CD14-positive monocyte (primary cell): ENCODE measurements around the gene SH2B3. TPM values are rescaled to one million over a fixed set of nuclear protein-coding genes. Genes with fewer than 3 reads are reported as not detected.

Source experiments
- DNase-seq, 3 donors: peaks; one replicate each; pipeline ENCODE4 v3.0.0-alpha.2; 2011 to 2022
- H2AFZ ChIP-seq: 2 replicates; pipeline ENCODE4 v1.6.0; 2012; ENCODE audit warnings: mild to moderate bottlenecking, low read depth, low read length, inconsistent platforms; ENCODE audit not compliant: insufficient read depth, poor library complexity, severe bottlenecking
- H3K27ac ChIP-seq, 2 donors: 1 replicate in 1 of 2; 2 replicates in 1 of 2; pipeline ENCODE4 v1.5.1; 2012 to 2013; ENCODE audit warnings: low read length in 2 of 2, control low read depth in 1 of 2, inconsistent platforms in 1 of 2, low read depth in 1 of 2, mild to moderate bottlenecking in 1 of 2
- H3K27me3 ChIP-seq, 2 donors: one replicate each; pipeline versions ENCODE4 v1.6.0 to v1.6.1; 2011 to 2013; ENCODE audit warnings: low read length in 2 of 2; ENCODE audit not compliant: control insufficient read depth in 2 of 2, insufficient read depth in 2 of 2
- H3K36me3 ChIP-seq, 2 donors: replicated peaks in 1 of 2; 1 replicate in 1 of 2; 2 replicates in 1 of 2; pipeline versions ENCODE4 v1.5.1 to v1.6.1; 2012 to 2013; ENCODE audit warnings: low read length in 2 of 2, control low read depth in 1 of 2, inconsistent platforms in 1 of 2, mild to moderate bottlenecking in 1 of 2; ENCODE audit not compliant: insufficient read depth in 2 of 2, control insufficient read depth in 1 of 2
- H3K4me1 ChIP-seq, 2 donors: 1 replicate in 1 of 2; 2 replicates in 1 of 2; pipeline versions ENCODE4 v1.5.1 to v1.6.1; 2012 to 2013; ENCODE audit warnings: low read length in 2 of 2, control low read depth in 1 of 2, inconsistent platforms in 1 of 2, mild to moderate bottlenecking in 1 of 2, moderate library complexity in 1 of 2; ENCODE audit not compliant: insufficient read depth in 2 of 2, control insufficient read depth in 1 of 2
- H3K4me2 ChIP-seq: replicated peaks from 2 replicates; pipeline ENCODE3; 2012; ENCODE audit warnings: low read length, moderate library complexity, mild to moderate bottlenecking; ENCODE audit not compliant: poor library complexity, severe bottlenecking; ENCODE audit errors: extremely low read depth
- H3K4me3 ChIP-seq, 3 experiments: fragments of 200-600 bp in 1 of 3; sonication (generic) in 1 of 3; replicated peaks in 1 of 3; 1 replicate in 2 of 3; 2 replicates in 1 of 3; pipeline ENCODE4 v1.5.1; 2011 to 2013; ENCODE audit warnings: low read length in 3 of 3, mild to moderate bottlenecking in 3 of 3, control low read depth in 2 of 3, low read depth in 2 of 3, inconsistent platforms in 1 of 3, moderate library complexity in 1 of 3
- H3K79me2 ChIP-seq: 2 replicates; pipeline ENCODE4 v1.6.0; 2012; ENCODE audit warnings: mild to moderate bottlenecking, control low read depth, inconsistent platforms, low read length, moderate library complexity; ENCODE audit not compliant: insufficient read depth
- H3K9ac ChIP-seq: 2 replicates; pipeline ENCODE4 v1.6.0; 2017; ENCODE audit warnings: low read length, mild to moderate bottlenecking; ENCODE audit not compliant: insufficient read depth, poor library complexity, severe bottlenecking
- H3K9me3 ChIP-seq, 2 donors: replicated peaks in 1 of 2; 1 replicate in 1 of 2; 2 replicates in 1 of 2; pipeline versions ENCODE4 v1.5.1 to v1.6.1; 2012 to 2013; ENCODE audit warnings: low read length in 2 of 2, control low read depth in 1 of 2; ENCODE audit not compliant: control insufficient read depth in 1 of 2, insufficient read depth in 1 of 2
- H4K20me1 ChIP-seq: 2 replicates; pipeline ENCODE4 v1.6.0; 2012; ENCODE audit warnings: mild to moderate bottlenecking, low read length, control low read depth, moderate library complexity; ENCODE audit not compliant: insufficient read depth
- H3K27ac Mint-ChIP-seq, 7 donors: one replicate each; pipeline ENCODE4 v1.8.0; 2020; ENCODE audit warnings: mild to moderate bottlenecking in 7 of 7, mixed read lengths in 7 of 7, moderate library complexity in 6 of 7, inconsistent platforms in 2 of 7
- H3K27me3 Mint-ChIP-seq, 3 donors: one replicate each; pipeline ENCODE4 v1.8.0; 2021 to 2022; ENCODE audit warnings: low read depth in 3 of 3, mild to moderate bottlenecking in 3 of 3, mixed read lengths in 3 of 3, moderate library complexity in 3 of 3, inconsistent platforms in 1 of 3
- H3K36me3 Mint-ChIP-seq, 2 donors: one replicate each; pipeline ENCODE4 v1.8.0; 2020; ENCODE audit warnings: mixed read lengths in 2 of 2, inconsistent platforms in 1 of 2, mild to moderate bottlenecking in 1 of 2
- H3K4me1 Mint-ChIP-seq: one replicate; pipeline ENCODE4 v1.8.0; 2020; ENCODE audit warnings: mild to moderate bottlenecking, mixed read lengths
- H3K4me3 Mint-ChIP-seq, 2 donors: one replicate each; pipeline ENCODE4 v1.8.0; 2020; ENCODE audit warnings: mild to moderate bottlenecking in 2 of 2, mixed read lengths in 2 of 2, moderate library complexity in 1 of 2
- H3K9me3 Mint-ChIP-seq, 7 donors: one replicate each; pipeline ENCODE4 v1.8.0; 2020 to 2022; ENCODE audit warnings: mixed read lengths in 7 of 7, mild to moderate bottlenecking in 6 of 7, moderate library complexity in 6 of 7, inconsistent platforms in 2 of 7
- CTCF ChIP-seq: fragments of 200-600 bp; IDR thresholded peaks from one replicate; pipeline ENCODE4 v1.8.0; 2022; ENCODE audit warnings: antibody characterized with exemption, mild to moderate bottlenecking
- WGBS: methylation state at CpG from one replicate; pipeline ENCODE4 v1.1.5; 2013; ENCODE audit warnings: missing lambda C conversion rate; ENCODE audit not compliant: insufficient coverage; 5-methylcytosine and 5-hydroxymethylcytosine counted together
- intact Hi-C, 2 donors: fragments of 100-400 bp; cut with micrococcal nuclease; formaldehyde crosslinking; loops; one replicate each; pipeline versions ENCODE4 v1.15.0 to v1.15.1; 2023
- polyA plus RNA-seq, 3 donors: library from polyadenylated mRNA; depleted of rRNA in 1 of 3; unstranded in 2 of 3; stranded (reverse) in 1 of 3; fragments of 300-500 nt in 2 of 3; fragments of >200 nt in 1 of 3; fragmentation: Illumina TruSeq in 2 of 3; gene quantifications; 1 replicate in 2 of 3; 2 replicates in 1 of 3; pipeline ENCODE4 v1.2.3, GENCODE V29; 2012 to 2021

The SH2B3 gene
- polyA plus RNA-seq, 3 donors, result 15.2 to 136 (median 33.5) TPM

- Histone ChIP-seq H3K4me2 (no peak overlapping the region), H3K79me2 (peaks cover 14% of the 10 kb centered on the region), H3K9ac (no peak overlapping the region), H3K9me3 (no peaks in the 10 kb centered on the region), H3K27ac (peak overlapping the region in 1 of 2 donors; percentile 52), H3K27me3 (no peaks in the 10 kb centered on the region), H3K4me3 (no peak overlapping the region), H2AFZ (no peak overlapping the region), H3K36me3 (peaks cover 77 to 92% of the 10 kb centered on the region in 2 donors), H3K4me1 (peaks cover 3 to 7% of the 10 kb centered on the region in 2 donors), H4K20me1 (peaks cover 70% of the 10 kb centered on the region)
- H3K36me3 Mint-ChIP-seq, result peaks cover 63 to 68% of the 10 kb centered on the region in 2 donors
- peaks cover 16% of the 10 kb centered on the region for H3K4me1 Mint-ChIP-seq
- H3K4me3 Mint-ChIP-seq, result no peak overlapping the region
- intact Hi-C loops, result loop anchor here (5.0 to 10.0 kb wide), 2 partner anchors 122 to 430 kb away; no protein-coding TSS in a partner anchor
- TF ChIP-seq CTCF, result no peak
- no peaks in the 10 kb centered on the region for H3K27me3 Mint-ChIP-seq
- no peak for DNase-seq
- 85% methylated on average over 3 of the region's 4 CpGs for WGBS
- H3K9me3 Mint-ChIP-seq, result no peaks in the 10 kb centered on the region
- H3K27ac Mint-ChIP-seq, result peak overlapping the region in 3 of 7 donors; percentile 24 to 43 (median 32)
Observed at GRCh38 chr12:111454311-111454710, 48.6 kb downstream of the SH2B3 start.

- Histone ChIP-seq H3K4me2 (no peak overlapping the region), H3K4me3 (no peak overlapping the region), H4K20me1 (peaks cover 64% of the 10 kb centered on the region), H3K79me2 (peaks cover 8% of the 10 kb centered on the region), H3K9ac (no peak overlapping the region), H3K36me3 (peaks cover 71 to 91% of the 10 kb centered on the region in 2 donors), H3K27ac (peak overlapping the region in 1 of 2 donors; percentile 52), H3K27me3 (no peaks in the 10 kb centered on the region), H2AFZ (no peak overlapping the region), H3K9me3 (no peaks in the 10 kb centered on the region), H3K4me1 (peaks cover 0 to 6% of the 10 kb centered on the region in 2 donors)
- Mint-ChIP-seq H3K27ac (peak overlapping the region in 5 of 7 donors; percentile 0 to 70 (median 24)), H3K9me3 (no peaks in the 10 kb centered on the region), H3K36me3 (peaks cover 57 to 62% of the 10 kb centered on the region in 2 donors), H3K4me3 (no peak overlapping the region), H3K27me3 (no peaks in the 10 kb centered on the region), H3K4me1 (peaks cover 12% of the 10 kb centered on the region)
- intact Hi-C loops, result loop anchor here (5.0 to 10.0 kb wide), 2 partner anchors 123 to 430 kb away; no protein-coding TSS in a partner anchor
- TF ChIP-seq CTCF, result no peak
- WGBS, result 73% methylated on average over 9 of the region's 11 CpGs
- no peak for DNase-seq
Observed at GRCh38 chr12:111454716-111455447, 49.2 kb downstream of the SH2B3 start.
